AG10803 (cell line): Measurements from ENCODE around the gene ASIP.
A peak's percentile ranks its signal among the peaks of the same experiment; 100 is the strongest.
"Not testable (repeated sequence)": the region's sequence is repeated elsewhere in the genome, so short reads cannot be mapped to it uniquely, and the experiment has no call there.

Experiments
- DNase-seq: peaks from one replicate; pipeline ENCODE4 v3.0.0; 2010; ENCODE audit warnings: low read depth
- H3K4me3 ChIP-seq: 2 replicates; pipeline ENCODE4 v1.5.1; 2011; ENCODE audit warnings: mild to moderate bottlenecking, low read length, control low read depth
- CTCF ChIP-seq: conservative IDR thresholded peaks from 2 replicates; pipeline ENCODE4 v1.5.1; 2011; ENCODE audit warnings: mild to moderate bottlenecking, low read length, control low read depth, inconsistent platforms

The ASIP gene

GRCh38 chr20:34243377-34243776 is 2.2 kb downstream of the ASIP start:
- DNase-seq = no peak
- TF ChIP-seq CTCF = no peak
- H3K4me3 ChIP-seq = no peak overlapping the region

- DNase-seq = peak; percentile 24
- no peak overlapping the region for H3K4me3 ChIP-seq
- TF ChIP-seq CTCF = no peak
Observed at GRCh38 chr20:34246126-34246626, 5.0 kb downstream of the ASIP start.

- H3K4me3 ChIP-seq = no peak overlapping the region
- no peak for TF ChIP-seq CTCF
- peak; percentile 71 for DNase-seq
Observed at GRCh38 chr20:34249291-34249690, 8.1 kb downstream of the ASIP start.

- no peak overlapping the region for H3K4me3 ChIP-seq
- TF ChIP-seq CTCF = no peak
- no peak for DNase-seq
Observed at GRCh38 chr20:34250005-34250404, 8.8 kb downstream of the ASIP start.

- no peak for DNase-seq
- TF ChIP-seq CTCF = no peak
- no peak overlapping the region for H3K4me3 ChIP-seq
Observed at GRCh38 chr20:34251619-34252018, 10.4 kb downstream of the ASIP start.

- H3K4me3 ChIP-seq, DNase-seq: not testable (repeated sequence)
Observed at GRCh38 chr20:34252431-34253086, 11.3 kb downstream of the ASIP start.

- no peak overlapping the region for H3K4me3 ChIP-seq
- DNase-seq = no peak
- no peak for TF ChIP-seq CTCF
Observed at GRCh38 chr20:34254979-34255378, 13.8 kb downstream of the ASIP start.
